Liver (tissue), 3 donors: ENCODE results near the gene FAM76B.

Source experiments
- CTCF ChIP-seq: fragments of 150-350 bp; IDR thresholded peaks from 2 replicates; pipeline ENCODE4 v1.5.1; 2017; ENCODE audit warnings: improper control_type of control experiment, low read depth, low read length; ENCODE audit not compliant: missing input control
- FOXA1 ChIP-seq: IDR thresholded peaks from 2 replicates; pipeline ENCODE4 v1.6.1; 2016; ENCODE audit warnings: antibody characterized with exemption
- MAX ChIP-seq: IDR thresholded peaks from 2 replicates; pipeline ENCODE4 v1.6.1; 2016; ENCODE audit warnings: antibody characterized with exemption
- TF ChIP-seq, protein P1 (sequence below): IDR thresholded peaks from 2 replicates; pipeline ENCODE4 v1.6.1; 2016; ENCODE audit warnings: antibody characterized with exemption
- donor health status: healthy.
- donor health status: healthy.

- TF ChIP-seq FOXA1 (no peak), CTCF (no peak), MAX (no peak)
- TF ChIP-seq, protein P1, sequence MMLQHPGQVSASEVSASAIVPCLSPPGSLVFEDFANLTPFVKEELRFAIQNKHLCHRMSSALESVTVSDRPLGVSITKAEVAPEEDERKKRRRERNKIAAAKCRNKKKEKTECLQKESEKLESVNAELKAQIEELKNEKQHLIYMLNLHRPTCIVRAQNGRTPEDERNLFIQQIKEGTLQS: no peak
Measured at GRCh38 chr11:95792700-95793099, 3.1 kb upstream of the FAM76B start.
